HG02798 (cell line): ENCODE results near the gene KIF23.

Experiments
- ATAC-seq: cut with Tn5 transposase; IDR thresholded peaks from one replicate; pipeline ENCODE4 v1.9.1; 2021; ENCODE audit warnings: mild to moderate bottlenecking; ENCODE audit not compliant: unreplicated experiment, poor library complexity

The KIF23 gene

GRCh38 chr15:69460481-69460880, 46.3 kb downstream of the KIF23 start:
- ATAC-seq, result no peak

DNA sequence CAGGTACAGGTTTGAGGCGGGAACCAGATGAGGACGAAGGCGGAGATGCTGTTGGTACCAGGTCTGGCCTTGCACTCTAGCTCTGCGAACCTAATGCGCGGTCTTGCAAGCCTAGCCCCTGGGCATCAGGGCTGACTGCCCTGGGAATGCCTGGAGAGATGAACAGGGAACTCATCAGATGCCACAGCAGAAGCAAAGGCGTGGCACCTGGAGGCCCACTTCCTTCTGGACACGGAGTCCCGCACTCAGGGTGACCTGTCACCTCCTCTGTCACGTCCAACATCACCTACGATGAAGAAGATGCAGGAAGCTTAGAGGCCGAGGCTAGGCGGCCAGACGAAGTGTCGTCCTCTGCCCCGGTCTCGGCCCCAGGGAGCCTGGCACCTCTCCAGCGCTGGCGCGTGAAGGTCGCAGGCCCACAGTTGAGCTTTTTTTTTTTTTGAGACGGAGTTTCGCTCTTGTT, 47.9 kb downstream of the KIF23 start:
- ATAC-seq, result no peak

GRCh38 chr15:69462493-69463181, 48.5 kb downstream of the KIF23 start:
- peak; percentile 94 for ATAC-seq

DNA sequence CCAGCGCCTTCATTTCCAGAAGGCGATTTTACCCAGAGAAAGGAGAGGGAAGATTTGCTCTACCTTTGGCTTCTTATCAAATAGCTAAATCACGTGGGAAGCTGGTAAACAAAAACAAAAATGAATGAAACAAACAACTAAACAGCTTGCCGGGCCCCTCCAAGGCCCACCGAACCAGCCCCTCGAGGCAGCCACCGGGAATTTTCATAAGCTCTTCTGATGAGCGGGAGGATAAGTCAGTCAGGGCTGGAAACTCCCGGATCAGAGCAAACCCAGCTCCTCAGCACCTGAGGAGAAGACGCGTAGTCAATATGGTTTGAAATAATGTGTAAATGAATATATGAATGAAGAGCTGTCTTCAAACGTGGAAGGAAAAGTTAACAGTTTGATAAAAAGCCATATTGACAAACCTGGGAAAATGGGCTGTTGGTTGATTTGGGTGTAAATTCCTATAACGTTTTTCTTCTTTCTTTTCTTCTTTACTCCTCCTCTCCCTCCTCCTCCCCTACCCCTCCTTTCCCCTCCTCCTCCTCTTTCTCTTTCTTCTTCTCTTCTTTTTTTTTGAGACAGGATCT, 49.1 kb downstream of the KIF23 start:
- ATAC-seq, result no peak

DNA sequence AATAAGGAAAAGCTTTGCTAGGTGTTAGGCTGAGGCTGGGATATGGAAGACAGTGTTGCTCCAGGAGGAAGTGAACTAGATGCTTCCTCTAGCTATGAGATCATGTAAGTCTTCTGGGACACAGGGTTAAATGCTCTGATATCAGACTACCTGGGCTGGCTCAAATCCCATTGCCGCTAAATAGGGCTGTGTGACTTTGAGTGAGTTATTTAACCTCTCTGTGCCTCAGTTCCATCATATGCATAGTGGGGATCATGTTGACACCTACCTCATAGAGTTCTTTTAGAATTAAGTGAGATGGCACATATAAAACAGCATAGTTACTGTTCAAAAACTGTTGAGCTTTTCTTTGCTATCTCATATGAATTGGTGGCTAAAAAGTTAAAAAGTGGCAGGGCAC, 51.1 kb downstream of the KIF23 start:
- ATAC-seq, result no peak

DNA sequence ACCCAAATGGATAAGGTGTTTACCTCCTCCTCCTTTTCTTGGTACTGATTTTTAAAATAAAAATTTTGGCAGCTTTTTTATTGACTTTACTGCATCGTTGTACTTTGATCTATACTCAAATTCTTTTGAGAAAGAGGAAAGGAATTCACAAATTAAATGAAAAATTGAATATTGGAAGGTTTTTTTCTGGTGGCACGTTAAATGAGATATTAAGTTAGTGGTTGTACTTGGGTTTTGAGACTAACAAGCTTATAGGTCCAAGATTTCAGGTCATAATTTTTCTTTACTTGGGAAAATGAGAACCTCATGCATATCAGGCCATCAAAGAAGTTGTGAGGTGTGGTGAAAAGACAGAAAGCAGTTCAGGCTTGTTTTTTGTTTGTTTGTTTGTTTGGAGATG, 52.6 kb downstream of the KIF23 start:
- ATAC-seq, result no peak

- no peak for ATAC-seq
Measured at GRCh38 chr15:69467636-69468035, 53.5 kb downstream of the KIF23 start.

GRCh38 chr15:69468241-69469121, 54.3 kb downstream of the KIF23 start:
- ATAC-seq, result peak; percentile 63

DNA sequence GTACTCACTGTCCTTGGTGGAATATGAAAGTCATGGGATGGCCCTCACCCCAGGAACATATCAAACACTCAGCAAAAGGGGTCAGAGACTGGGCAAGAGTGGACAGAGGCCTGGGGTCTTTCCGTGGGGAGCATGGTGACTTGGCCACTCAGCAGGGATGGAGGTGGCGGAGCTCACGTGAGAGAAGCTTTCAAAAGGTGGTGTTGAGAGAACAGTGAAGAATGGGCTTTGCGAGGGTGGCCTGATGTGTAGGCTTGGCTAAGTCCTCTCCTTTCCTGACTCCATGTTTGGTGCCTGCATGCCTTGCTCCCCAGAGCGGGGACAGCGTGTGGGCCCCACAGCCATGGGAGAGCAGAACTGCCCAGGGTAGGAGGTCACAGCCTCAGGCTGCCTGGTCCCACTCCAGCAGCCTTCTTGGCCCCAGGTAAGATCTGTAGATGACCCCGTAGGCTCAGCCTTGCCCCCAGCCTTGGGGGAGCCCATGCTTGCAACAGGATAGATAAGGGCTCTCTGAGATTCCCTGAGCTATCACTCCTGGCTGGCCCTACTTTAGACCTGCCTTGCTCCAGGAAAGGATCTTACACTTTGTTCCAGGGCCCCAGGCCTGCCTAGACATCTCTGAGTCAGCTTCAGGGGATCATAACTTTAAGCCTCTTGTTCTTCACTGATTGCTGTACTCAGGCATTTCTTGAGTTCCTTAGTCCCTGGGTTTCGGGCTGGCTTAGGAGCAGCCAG, 55.5 kb downstream of the KIF23 start:
- ATAC-seq, result no peak

DNA sequence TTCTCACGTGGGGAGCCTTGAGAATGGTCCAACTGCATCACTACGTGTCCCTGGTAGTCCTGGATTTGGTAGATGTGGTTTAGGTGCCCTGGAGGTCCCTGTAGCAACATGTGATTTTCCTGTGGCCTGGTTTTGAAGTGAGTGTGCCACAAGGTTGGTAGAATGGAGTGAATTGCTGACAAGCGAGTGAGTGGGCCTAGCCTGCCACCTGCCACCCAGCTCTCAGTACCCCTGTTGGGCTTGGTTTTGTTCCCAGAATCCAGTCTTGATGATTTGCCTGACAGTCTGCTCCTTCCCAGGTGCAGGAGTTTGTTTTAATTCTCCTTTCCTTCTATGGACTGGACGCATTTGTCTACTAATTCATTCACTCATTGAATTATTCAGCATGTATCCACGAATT, 57.9 kb downstream of the KIF23 start:
- ATAC-seq, result no peak

DNA sequence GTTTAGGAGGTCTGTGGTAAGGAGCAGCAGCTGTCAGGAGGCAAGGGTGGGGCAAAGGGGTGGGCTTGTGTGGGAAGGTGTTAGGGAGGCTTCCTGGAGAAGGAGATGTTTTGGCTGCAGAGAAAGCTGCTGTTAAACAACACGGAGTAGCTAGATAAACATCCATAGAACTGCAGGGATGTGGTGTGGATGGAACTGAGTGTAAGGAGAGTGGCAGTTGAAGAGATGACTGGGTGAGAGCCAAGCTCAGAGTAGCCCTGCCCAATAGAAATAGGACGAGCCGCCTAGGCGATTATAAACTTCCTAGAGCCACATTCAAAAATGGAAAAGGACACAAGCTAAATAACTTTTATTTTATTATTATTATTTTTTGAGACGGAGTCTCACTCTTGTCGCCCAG, 58.4 kb downstream of the KIF23 start:
- ATAC-seq, result no peak

- ATAC-seq, result no peak
Measured at GRCh38 chr15:69474291-69474690, 60.1 kb downstream of the KIF23 start.

- no peak for ATAC-seq
Measured at GRCh38 chr15:69474846-69475455, 60.8 kb downstream of the KIF23 start.

DNA sequence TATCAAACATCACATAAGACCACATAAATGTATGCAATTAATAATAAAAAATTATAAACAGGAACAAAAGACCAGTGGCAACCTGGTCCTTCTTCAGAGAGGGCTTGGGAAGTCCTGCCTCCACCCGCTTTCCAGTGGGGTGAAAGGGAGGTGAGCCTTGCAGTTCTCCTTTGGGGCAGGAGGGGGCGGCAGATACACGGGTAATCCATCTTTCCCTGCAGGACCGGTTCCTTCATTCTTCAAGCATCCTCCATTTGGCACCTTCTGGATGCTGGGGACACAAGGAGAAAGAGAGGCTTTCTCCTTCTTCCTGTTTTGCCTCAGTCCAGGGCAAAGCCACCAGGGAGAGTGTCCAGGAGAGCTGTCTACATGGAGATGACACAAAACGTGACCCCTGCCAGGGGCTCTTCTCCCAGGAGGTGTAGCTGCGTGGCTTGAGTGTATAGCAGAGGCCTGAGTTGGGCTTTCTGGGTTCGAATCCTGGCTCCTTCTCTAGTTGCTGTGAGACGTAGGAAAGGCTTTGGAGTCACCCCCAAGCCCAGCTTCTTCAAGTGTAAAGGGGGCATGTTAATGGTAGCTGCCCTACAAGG, 61.7 kb downstream of the KIF23 start:
- no peak for ATAC-seq

DNA sequence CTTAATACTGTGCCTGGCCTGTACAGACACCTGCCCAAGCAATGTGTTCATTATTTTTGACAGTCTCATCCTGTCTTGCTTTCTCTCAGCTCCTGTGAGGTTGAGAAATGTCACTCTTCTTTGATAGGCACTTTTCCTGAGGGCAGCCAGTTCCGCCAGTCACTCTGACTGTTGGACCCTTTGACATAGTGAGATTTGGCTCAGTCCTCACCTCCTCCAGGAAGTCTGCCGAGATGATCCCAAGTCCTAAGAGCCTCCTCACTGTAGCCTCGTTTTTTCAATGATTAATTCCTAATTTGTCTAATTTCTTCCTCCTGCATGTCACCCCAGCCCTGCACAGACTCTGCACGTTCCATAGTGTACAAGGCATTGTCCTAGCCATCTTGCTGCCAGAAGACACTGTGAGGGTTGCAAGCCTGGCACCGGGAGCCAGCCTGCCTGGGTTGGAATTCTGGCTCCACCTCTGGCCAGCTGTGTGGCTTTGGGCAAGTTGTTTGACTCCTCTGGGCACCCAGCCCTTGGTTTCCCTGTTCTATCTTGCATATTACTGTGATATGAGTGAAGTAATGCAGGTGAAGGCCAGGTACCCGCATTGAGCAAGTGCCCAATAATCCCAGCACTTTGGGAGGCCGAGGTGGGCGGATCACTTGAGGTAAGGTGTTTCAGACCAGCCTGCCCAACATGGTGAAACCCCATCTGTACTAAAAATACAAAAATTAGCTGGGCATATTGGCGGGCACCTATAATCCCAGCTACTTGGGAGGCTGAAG, 62.7 kb downstream of the KIF23 start:
- ATAC-seq, result no peak

DNA sequence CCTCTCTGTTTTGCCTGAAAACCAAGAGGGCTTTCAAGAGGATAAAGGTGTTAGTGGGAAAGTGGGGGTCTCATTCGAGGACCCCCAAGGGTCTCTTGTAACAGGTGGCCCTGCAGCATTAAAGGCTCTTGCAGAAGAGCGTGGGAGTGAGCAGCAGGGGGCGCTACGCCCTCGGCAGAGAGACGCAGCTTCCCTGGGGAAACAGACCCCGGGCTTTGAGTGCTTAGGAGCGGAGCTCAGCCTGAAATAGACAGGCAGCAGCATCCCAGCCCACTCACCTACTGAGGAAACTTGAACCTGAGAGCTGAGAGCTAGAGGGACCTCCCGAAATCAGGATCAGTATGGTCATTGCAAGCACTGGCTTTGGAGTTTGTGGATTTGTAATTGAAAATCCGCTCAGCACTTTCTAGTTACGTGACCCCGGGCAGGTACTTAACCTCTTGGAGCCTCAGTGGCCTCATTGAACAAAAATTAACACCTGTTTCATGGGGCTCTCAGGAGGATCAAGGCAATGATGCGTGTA, 64.2 kb downstream of the KIF23 start:
- ATAC-seq, result no peak

GRCh38 chr15:69479081-69479480, 64.9 kb downstream of the KIF23 start:
- ATAC-seq, result no peak

GRCh38 chr15:69479971-69480370, 65.8 kb downstream of the KIF23 start:
- no peak for ATAC-seq

DNA sequence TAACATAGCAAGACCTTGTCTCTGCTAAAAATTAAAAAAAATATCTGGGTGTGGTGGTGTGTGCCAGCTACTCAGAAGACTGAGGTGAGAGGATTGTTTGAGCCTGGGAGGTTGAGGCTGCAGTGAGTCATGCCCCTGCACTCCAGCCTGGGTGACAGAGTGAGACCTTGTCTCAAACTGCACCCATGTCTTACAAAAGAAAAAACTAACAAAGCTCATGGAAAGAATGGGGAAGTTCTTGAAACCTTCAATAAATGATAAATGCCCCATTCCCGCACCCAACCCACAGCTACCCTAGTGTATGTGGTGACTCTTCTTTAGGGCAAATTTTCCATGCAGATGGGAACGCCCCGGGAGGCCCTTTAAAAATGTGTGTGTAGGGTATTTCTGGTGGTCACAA, 66.8 kb downstream of the KIF23 start:
- no peak for ATAC-seq
